B cell (primary cell): ENCODE results near the gene CPS1. TPM values are rescaled to one million over a fixed set of nuclear protein-coding genes. Genes with fewer than 3 reads are reported as not detected.

Experiments used
- ATAC-seq: fragments of 200-7000 bp; cut with Tn5 transposase; one replicate; pipeline ENCODE4 v1.10.0; 2021; ENCODE audit warnings: low read depth, mild to moderate bottlenecking, moderate number of reproducible peaks, moderate library complexity
- CTCF ChIA-PET: fragments of 350-600 bp; sonication (Branson Sonifier 250); formaldehyde crosslinking; loops from one replicate; lab custom pipeline; 2021; ENCODE audit warnings: antibody characterized with exemption, inconsistent platforms; lab: Charles Lee
- POLR2A ChIA-PET: fragments of 350-600 bp; sonication (Branson Sonifier 250); formaldehyde crosslinking; loops from one replicate; lab custom pipeline; 2021; ENCODE audit warnings: antibody characterized with exemption; lab: Charles Lee
- DNase-seq: peaks from one replicate; pipeline ENCODE4 v3.0.0; 2013
- H2AFZ ChIP-seq: 2 replicates; pipeline ENCODE4 v1.6.1; 2012; ENCODE audit warnings: mild to moderate bottlenecking, low read depth, low read length; ENCODE audit not compliant: insufficient read depth, poor library complexity, severe bottlenecking
- H3K27ac ChIP-seq, 2 donors: 1 replicate in 1 of 2; 2 replicates in 1 of 2; pipeline ENCODE4 v1.5.1; 2012 to 2013; ENCODE audit warnings: low read length in 2 of 2, mild to moderate bottlenecking in 2 of 2, moderate library complexity in 1 of 2
- H3K27me3 ChIP-seq, 4 experiments: fragments of 200-600 bp in 1 of 4; sonication (generic) in 1 of 4; replicated peaks in 1 of 4; 1 replicate in 2 of 4; 2 replicates in 2 of 4; pipeline versions ENCODE4 v1.6.1 to v1.7.0; 2013 to 2016; ENCODE audit warnings: low read length in 3 of 4, mild to moderate bottlenecking in 2 of 4, mixed read lengths in 1 of 4, moderate library complexity in 1 of 4; ENCODE audit not compliant: insufficient read depth in 4 of 4, control insufficient read depth in 3 of 4; ENCODE audit errors: control extremely low read depth in 1 of 4
- H3K36me3 ChIP-seq, 2 experiments: replicated peaks in 1 of 2; 1 replicate in 1 of 2; 2 replicates in 1 of 2; pipeline versions ENCODE4 v1.6.1 to v1.7.1; 2013; ENCODE audit warnings: low read length in 1 of 2; ENCODE audit not compliant: insufficient read depth in 2 of 2, control insufficient read depth in 1 of 2; ENCODE audit errors: control extremely low read depth in 1 of 2, extremely low read depth in 1 of 2
- H3K4me1 ChIP-seq, 2 donors: fragments of 200-600 bp in 1 of 2; sonication (generic) in 1 of 2; 1 replicate in 1 of 2; 2 replicates in 1 of 2; pipeline versions ENCODE4 v1.5.1 to v1.6.1; 2013 to 2017; ENCODE audit warnings: low read length in 2 of 2; ENCODE audit not compliant: control insufficient read depth in 2 of 2, insufficient read depth in 2 of 2
- H3K4me2 ChIP-seq: replicated peaks from 2 replicates; pipeline ENCODE3; 2012; ENCODE audit warnings: mild to moderate bottlenecking, low read depth, low read length; ENCODE audit not compliant: poor library complexity, severe bottlenecking
- H3K4me3 ChIP-seq, 5 experiments: fragments of 200-600 bp in 1 of 5; sonication (generic) in 1 of 5; 1 replicate in 3 of 5; 2 replicates in 2 of 5; pipeline versions ENCODE4 v1.5.1 to v1.7.0; 2011 to 2016; ENCODE audit warnings: low read length in 4 of 5, mild to moderate bottlenecking in 4 of 5, low read depth in 2 of 5, control low read depth in 1 of 5, moderate library complexity in 1 of 5; ENCODE audit not compliant: insufficient read depth in 1 of 5; ENCODE audit errors: control extremely low read depth in 1 of 5, extremely low read depth in 1 of 5
- H3K79me2 ChIP-seq: fragments of 200-600 bp; sonication (generic); one replicate; pipeline ENCODE4 v1.6.0; 2016; ENCODE audit warnings: low read length; ENCODE audit not compliant: control insufficient read depth, insufficient read depth
- H3K9ac ChIP-seq: fragments of 200-600 bp; sonication (generic); 2 replicates; pipeline ENCODE4 v1.6.1; 2017; ENCODE audit warnings: mild to moderate bottlenecking, low read length, moderate library complexity
- H3K9me3 ChIP-seq, 3 donors: one replicate each; pipeline versions ENCODE4 v1.6.1 to v1.7.1; 2013; ENCODE audit warnings: low read length in 2 of 3; ENCODE audit not compliant: control insufficient read depth in 2 of 3, insufficient read depth in 1 of 3; ENCODE audit errors: control extremely low read depth in 1 of 3
- H4K20me1 ChIP-seq: 2 replicates; pipeline ENCODE4 v1.6.0; 2012; ENCODE audit warnings: mild to moderate bottlenecking, low read length; ENCODE audit not compliant: insufficient read depth, control insufficient read depth, poor library complexity, severe bottlenecking
- H3K27ac Mint-ChIP-seq: one replicate; pipeline ENCODE4 v1.8.0; 2021; ENCODE audit warnings: mixed read lengths
- H3K27me3 Mint-ChIP-seq: one replicate; pipeline ENCODE4 v1.8.0; 2021; ENCODE audit warnings: mixed read lengths
- H3K4me1 Mint-ChIP-seq: one replicate; pipeline ENCODE4 v1.8.0; 2021; ENCODE audit warnings: mixed read lengths
- H3K4me3 Mint-ChIP-seq: one replicate; pipeline ENCODE4 v1.8.0; 2021; ENCODE audit warnings: mixed read lengths
- H3K9me3 Mint-ChIP-seq: one replicate; pipeline ENCODE4 v1.8.0; 2022; ENCODE audit warnings: mixed read lengths; ENCODE audit not compliant: insufficient read depth
- CTCF ChIP-seq: fragments of 200-600 bp; IDR thresholded peaks from one replicate; pipeline ENCODE4 v1.8.0; 2022; ENCODE audit warnings: antibody characterized with exemption, mild to moderate bottlenecking
- EZH2 ChIP-seq: IDR thresholded peaks from 2 replicates; pipeline ENCODE4 v1.6.1; 2012; ENCODE audit warnings: borderline replicate concordance, low read depth, mild to moderate bottlenecking, moderate library complexity, low read length; ENCODE audit not compliant: insufficient read depth, poor library complexity, severe bottlenecking
- WGBS: methylation state at CpG from one replicate; pipeline ENCODE4 v1.1.5; 2013; ENCODE audit warnings: missing lambda C conversion rate; ENCODE audit not compliant: insufficient coverage; 5-methylcytosine and 5-hydroxymethylcytosine counted together
- intact Hi-C: fragments of 100-400 bp; cut with micrococcal nuclease; formaldehyde crosslinking; loops from one replicate; pipeline ENCODE4 v1.10.0; 2022
- polyA plus RNA-seq: library from polyadenylated mRNA; depleted of rRNA; stranded (reverse); fragments of >200 nt; gene quantifications from 2 replicates; pipeline ENCODE4 v1.2.3, GENCODE V29; 2012
- total RNA-seq, 2 donors: library from RNA; stranded (reverse); fragments of 120-200 nt in 1 of 2; gene quantifications; 1 replicate in 1 of 2; 2 replicates in 1 of 2; pipeline versions ENCODE4 v1.2.3 to v1.2.4, GENCODE V29; 2013 to 2022

CPS1 gene
- total and polyA plus RNA-seq, 2 donors (not counting 1 experiment from before 2014, with no cell fraction given): 0.12 to 0.25 TPM

- peaks cover 1% of the 10 kb centered on the region for H3K9me3 Mint-ChIP-seq
- intact Hi-C loops: no loop called here
- H2AFZ ChIP-seq: no peak overlapping the region
- H3K4me1 ChIP-seq: no peaks in the 10 kb centered on the region
- H3K4me3 Mint-ChIP-seq: no peak overlapping the region
- no peaks in the 10 kb centered on the region for H3K27me3 ChIP-seq
- H3K9ac ChIP-seq: no peak overlapping the region
- POLR2A ChIA-PET: no interaction called here
- H3K36me3 ChIP-seq: no peaks in the 10 kb centered on the region
- ATAC-seq (no peak), DNase-seq (no peak)
- CTCF ChIA-PET: no interaction called here
- no peaks in the 10 kb centered on the region for H3K27me3 Mint-ChIP-seq
- no peak overlapping the region for H3K4me3 ChIP-seq
- TF ChIP-seq EZH2 (no peak), CTCF (no peak)
- H3K27ac Mint-ChIP-seq: no peak overlapping the region
- no peaks in the 10 kb centered on the region for H3K9me3 ChIP-seq
- no peaks in the 10 kb centered on the region for H4K20me1 ChIP-seq
- no peaks in the 10 kb centered on the region for H3K4me1 Mint-ChIP-seq
- no peaks in the 10 kb centered on the region for H3K79me2 ChIP-seq
- no peak overlapping the region for H3K27ac ChIP-seq
- H3K4me2 ChIP-seq: no peak overlapping the region
- no CpG with 5 or more reads among the region's 3 CpGs for WGBS
Observed at GRCh38 chr2:210617732-210618330, 61.4 kb downstream of the CPS1 start.

GRCh38 chr2:210620456-210620855 is 64.1 kb downstream of the CPS1 start:
- Histone ChIP-seq H3K4me3 (no peak overlapping the region), H3K4me2 (no peak overlapping the region), H3K9ac (no peak overlapping the region), H3K9me3 (no peaks in the 10 kb centered on the region), H3K36me3 (no peaks in the 10 kb centered on the region), H3K27me3 (no peaks in the 10 kb centered on the region), H2AFZ (no peak overlapping the region), H3K4me1 (no peaks in the 10 kb centered on the region), H4K20me1 (no peaks in the 10 kb centered on the region), H3K79me2 (no peaks in the 10 kb centered on the region), H3K27ac (no peak overlapping the region)
- Mint-ChIP-seq H3K27ac (no peak overlapping the region), H3K4me3 (no peak overlapping the region), H3K9me3 (no peaks in the 10 kb centered on the region), H3K4me1 (no peaks in the 10 kb centered on the region), H3K27me3 (no peaks in the 10 kb centered on the region)
- DNase-seq: no peak
- POLR2A ChIA-PET: no interaction called here
- intact Hi-C loops: no loop called here
- TF ChIP-seq CTCF: no peak
- TF ChIP-seq EZH2: no peak
- CTCF ChIA-PET: no interaction called here
- ATAC-seq: no peak
- no CpG with 5 or more reads among the region's 3 CpGs for WGBS
